Chondrocyte (in vitro differentiated cells): ENCODE results near the gene DLX2. TPM values are rescaled to one million over a fixed set of nuclear protein-coding genes. Genes with fewer than 3 reads are reported as not detected.
A peak's percentile ranks its signal among the peaks of the same experiment; 100 is the strongest.
"Not testable (repeated sequence)": the region's sequence is repeated elsewhere in the genome, so short reads cannot be mapped to it uniquely, and the experiment has no call there.

Source experiments
- DNase-seq: peaks from one replicate; pipeline ENCODE4 v3.0.0; 2021; ENCODE audit warnings: mixed read lengths, low spot score
- H3K27ac Mint-ChIP-seq: one replicate; pipeline ENCODE4 v1.8.0; 2021; ENCODE audit warnings: mild to moderate bottlenecking, moderate library complexity, mixed read lengths; ENCODE audit not compliant: unreplicated experiment
- H3K27me3 Mint-ChIP-seq: 2 replicates; pipeline ENCODE4 v1.8.0; 2021; ENCODE audit warnings: low read depth, mixed read lengths
- H3K36me3 Mint-ChIP-seq: 2 replicates; pipeline ENCODE4 v1.8.0; 2021; ENCODE audit warnings: low read depth, mixed read lengths
- H3K4me1 Mint-ChIP-seq: 2 replicates; pipeline ENCODE4 v1.8.0; 2021; ENCODE audit warnings: low read depth, mild to moderate bottlenecking, mixed read lengths
- H3K4me3 Mint-ChIP-seq: one replicate; pipeline ENCODE4 v1.8.0; 2021; ENCODE audit warnings: mild to moderate bottlenecking, moderate library complexity, mixed read lengths; ENCODE audit not compliant: unreplicated experiment
- H3K9me3 Mint-ChIP-seq: 2 replicates; pipeline ENCODE4 v1.8.0; 2021; ENCODE audit warnings: low read depth, mixed read lengths
- CTCF ChIP-seq: fragments of 200-600 bp; sonication (generic); IDR thresholded peaks from 2 replicates; pipeline ENCODE4 v1.5.0; 2021; ENCODE audit warnings: antibody characterized with exemption, mild to moderate bottlenecking, moderate library complexity
- long read RNA-seq: library from polyadenylated mRNA; stranded (forward); transcript quantifications from one replicate; pipeline ENCODE4 v2.0.0, GENCODE V29; 2021
- total RNA-seq: library from RNA; stranded (reverse); gene quantifications from 3 replicates; pipeline ENCODE4 v1.2.1, GENCODE V29; 2021

Gene DLX2
- 5.2 to 29.1 TPM (median 5.7 TPM) in 3 replicates for total RNA-seq
- long read RNA-seq, transcript DLX2-201 (3 exons, 2,453 nt), result major isoform, 5 of 11 reads
- long read RNA-seq, partial matches to known transcripts, result 1 of 11 reads
- long read RNA-seq, other reads (novel, unspliced or antisense), result 5 of 11 reads

DNA sequence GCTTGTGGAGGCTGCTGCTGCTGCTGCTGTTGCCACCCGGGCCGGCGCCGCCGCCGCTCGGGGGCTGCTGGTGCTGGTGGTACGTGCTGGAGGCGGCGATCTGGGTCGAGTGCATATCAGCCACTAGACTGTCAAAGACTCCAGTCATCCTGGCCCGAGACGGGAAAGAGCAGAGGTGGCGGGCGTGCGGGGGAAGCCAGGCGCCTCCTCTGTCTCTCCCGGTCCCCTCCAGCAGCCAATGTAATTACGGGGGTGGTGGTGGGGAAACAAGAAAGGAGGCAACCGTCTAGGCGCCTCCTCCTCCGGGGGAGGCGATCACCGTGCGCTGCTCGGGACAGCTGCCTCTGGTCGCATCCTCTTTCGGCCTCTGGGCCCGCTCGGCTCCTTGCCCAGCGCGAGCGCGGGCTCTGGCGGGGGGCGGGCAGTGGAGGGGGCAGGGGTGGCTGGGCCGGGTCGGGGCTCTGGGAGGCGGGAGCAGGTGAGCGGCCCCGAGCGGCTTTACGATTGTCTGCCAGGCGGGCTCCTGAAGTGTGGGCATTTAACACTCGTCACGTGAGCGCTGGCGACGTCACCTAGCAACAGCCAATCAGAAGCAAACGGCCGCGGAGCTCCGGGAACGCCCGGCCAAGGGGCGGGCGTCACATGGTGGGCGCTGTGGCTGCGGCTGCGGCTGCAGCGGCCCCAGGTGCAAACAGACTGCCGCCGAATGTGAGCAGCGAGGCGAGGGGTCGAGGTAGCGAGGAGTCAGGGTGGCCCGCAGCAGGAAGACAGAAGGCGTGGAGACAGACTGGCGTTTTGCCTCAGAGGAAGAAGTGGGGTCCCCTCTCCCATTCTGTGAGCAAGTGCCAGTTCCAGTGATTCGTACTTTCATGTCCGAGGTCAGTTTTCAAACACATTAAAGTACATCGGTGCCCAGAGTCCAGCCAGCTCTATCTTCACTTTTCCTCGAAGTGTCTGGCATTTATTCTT, at the start of gene DLX2:
Gene DLX2, minus strand, starts transcription at position 510 of the 969 bp plus-strand sequence. Its CDS starts 362 bp downstream, at position 148.
- Mint-ChIP-seq H3K9me3 (no peaks in the 10 kb centered on the region), H3K4me1 (peaks cover 45% of the 10 kb centered on the region), H3K27me3 (no peaks in the 10 kb centered on the region), H3K27ac (peak within 1 kb of the TSS; percentile 94), H3K4me3 (peak within 1 kb of the TSS; percentile 91), H3K36me3 (peaks cover 7% of the 10 kb centered on the region)
- no peak for TF ChIP-seq CTCF
- no peak for DNase-seq

GRCh38 chr2:172147944-172148650, 45.4 kb upstream of the DLX2 start:
- DNase-seq, result no peak
- peaks cover 6% of the 10 kb centered on the region for H3K36me3 Mint-ChIP-seq
- H3K4me1 Mint-ChIP-seq, result no peaks in the 10 kb centered on the region
- no peak overlapping the region for H3K4me3 Mint-ChIP-seq
- H3K27me3 Mint-ChIP-seq, result peaks cover 3% of the 10 kb centered on the region
- H3K27ac Mint-ChIP-seq, result no peak overlapping the region
- H3K9me3 Mint-ChIP-seq, result peaks cover 11% of the 10 kb centered on the region
- TF ChIP-seq CTCF, result no peak

DNA sequence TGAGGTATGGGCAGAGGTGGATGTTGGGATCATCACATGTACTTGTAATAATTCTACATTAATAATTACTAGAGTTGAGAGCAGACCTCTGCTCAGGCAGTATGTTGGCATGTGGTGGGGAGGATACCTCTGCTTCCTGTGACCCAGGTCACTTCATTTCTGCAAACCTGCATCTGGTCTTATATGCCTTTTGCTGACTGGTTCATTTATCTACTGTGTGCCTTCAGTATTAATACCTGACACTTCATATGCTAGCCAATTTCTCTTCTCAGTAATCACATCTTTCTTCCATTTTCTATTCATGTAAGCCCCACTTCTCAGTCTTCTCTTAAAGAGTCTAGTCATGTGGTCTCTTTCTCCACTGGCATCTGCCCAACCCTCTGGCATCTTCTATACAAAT, 41.1 kb upstream of the DLX2 start:
- H3K36me3 Mint-ChIP-seq, result no peaks in the 10 kb centered on the region
- H3K4me1 Mint-ChIP-seq, result no peaks in the 10 kb centered on the region
- no peak overlapping the region for H3K27ac Mint-ChIP-seq
- H3K4me3 Mint-ChIP-seq, result no peak overlapping the region
- TF ChIP-seq CTCF, result no peak
- H3K27me3 Mint-ChIP-seq, result peaks cover 2% of the 10 kb centered on the region
- H3K9me3 Mint-ChIP-seq, result peaks cover 12% of the 10 kb centered on the region
- DNase-seq, result no peak

DNA sequence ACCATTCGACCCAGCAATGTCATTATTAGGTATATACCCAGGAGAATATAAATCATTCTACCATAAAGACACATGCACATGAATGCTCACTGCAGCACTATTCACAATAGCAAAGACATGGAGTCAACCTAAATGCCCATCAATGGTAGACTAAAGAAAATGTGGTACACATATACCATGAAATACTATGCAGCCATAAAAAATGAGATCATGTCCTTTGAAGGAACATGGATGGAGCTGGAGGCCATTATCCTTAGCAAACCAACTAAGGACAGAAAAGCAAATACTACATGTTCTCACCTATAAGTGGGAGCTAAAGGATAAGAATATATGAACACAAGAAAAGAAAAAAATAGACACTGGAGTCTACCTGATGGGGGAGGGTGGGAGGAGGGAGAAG, 36.0 kb upstream of the DLX2 start:
- H3K9me3 Mint-ChIP-seq, result peaks cover 15% of the 10 kb centered on the region

DNA sequence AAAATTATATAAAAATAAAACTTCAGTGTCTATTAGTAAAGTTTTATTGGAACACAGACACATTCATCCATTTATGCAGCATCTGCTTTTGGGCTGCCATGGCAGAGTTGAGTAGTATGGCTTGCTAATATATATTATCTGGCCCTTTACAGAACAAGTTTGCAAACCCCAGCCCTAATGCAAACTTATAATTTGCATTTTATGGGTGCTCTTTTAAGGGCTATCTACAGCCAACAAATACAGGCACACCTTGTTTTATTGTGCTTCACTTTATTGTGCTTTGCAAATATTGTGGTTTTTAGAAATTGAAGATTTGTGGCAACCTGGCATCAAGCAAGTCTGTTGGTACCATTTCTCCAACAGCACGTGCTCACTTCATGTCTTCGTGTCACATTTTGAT, 35.2 kb upstream of the DLX2 start:
- no peaks in the 10 kb centered on the region for H3K4me1 Mint-ChIP-seq
- H3K27ac Mint-ChIP-seq, result no peak overlapping the region
- H3K36me3 Mint-ChIP-seq, result no peaks in the 10 kb centered on the region
- H3K27me3 Mint-ChIP-seq, result no peaks in the 10 kb centered on the region
- H3K4me3 Mint-ChIP-seq, result no peak overlapping the region
- H3K9me3 Mint-ChIP-seq, result peaks cover 15% of the 10 kb centered on the region
- no peak for TF ChIP-seq CTCF
- DNase-seq, result no peak

More for the DNA sequence above, 36.0 kb upstream of the DLX2 start:
- not testable (repeated sequence) for H3K4me3 Mint-ChIP-seq, H3K27me3 Mint-ChIP-seq, H3K36me3 Mint-ChIP-seq, H3K4me1 Mint-ChIP-seq, DNase-seq, H3K27ac Mint-ChIP-seq
